H1 (cell line): Measurements from ENCODE around the gene SOST. TPM values are rescaled to one million over a fixed set of nuclear protein-coding genes. Genes with fewer than 3 reads are reported as not detected.

ENCODE experiments used
- ATF2 ChIP-seq: IDR thresholded peaks from 2 replicates; pipeline ENCODE4 v1.6.1; 2012; ENCODE audit warnings: low read length, inconsistent platforms
- BACH1 ChIP-seq: IDR thresholded peaks from 2 replicates; pipeline ENCODE4 v1.6.1; 2012; ENCODE audit warnings: low read length, improper control_type of control experiment
- CHD7 ChIP-seq: fragments of 300-600 bp; sonication (generic); IDR thresholded peaks from 2 replicates; pipeline ENCODE4 v1.7.1; 2012; ENCODE audit warnings: low read length, moderate library complexity, mild to moderate bottlenecking, inconsistent platforms; ENCODE audit not compliant: insufficient replicate concordance
- CTBP2 ChIP-seq: IDR thresholded peaks from 2 replicates; pipeline ENCODE4 v1.7.0; 2011; ENCODE audit warnings: borderline replicate concordance, mild to moderate bottlenecking, moderate library complexity, mixed read lengths, low read length; ENCODE audit not compliant: insufficient read depth, insufficient read length
- EP300 ChIP-seq, 2 experiments: IDR thresholded peaks; 1 replicate in 1 of 2; 2 replicates in 1 of 2; pipeline ENCODE4 v1.6.1; 2011 to 2012; ENCODE audit warnings: low read depth in 2 of 2, low read length in 2 of 2, mild to moderate bottlenecking in 2 of 2, borderline replicate concordance in 1 of 2, inconsistent platforms in 1 of 2, moderate library complexity in 1 of 2
- KDM1A ChIP-seq: fragments of 200-600, 300-600 bp; sonication (generic); IDR thresholded peaks from 2 replicates; pipeline ENCODE4 v1.7.1; 2016; ENCODE audit warnings: mild to moderate bottlenecking, low read length, borderline replicate concordance
- SP1 ChIP-seq: IDR thresholded peaks from 2 replicates; pipeline ENCODE4 v1.6.1; 2011; ENCODE audit warnings: low read depth, low read length
- SRF ChIP-seq: IDR thresholded peaks from 2 replicates; pipeline ENCODE4 v1.6.1; 2011; ENCODE audit warnings: mild to moderate bottlenecking, low read depth, low read length, moderate library complexity
- TAF7 ChIP-seq: optimal IDR thresholded peaks from 2 replicates; pipeline ENCODE3; 2011; ENCODE audit warnings: low read depth, mild to moderate bottlenecking, inconsistent platforms, low read length, moderate library complexity, borderline replicate concordance
- YY1 ChIP-seq: IDR thresholded peaks from 2 replicates; pipeline ENCODE4 v1.6.1; 2011; ENCODE audit warnings: low read depth, mild to moderate bottlenecking, low read length
- polyA plus RNA-seq, 7 experiments: library from polyadenylated mRNA; depleted of rRNA in 3 of 7; stranded (reverse) in 5 of 7; unstranded in 2 of 7; fragments of >200 nt in 5 of 7; fragments of 200-250 nt in 2 of 7; gene quantifications; 1 replicate in 5 of 7; 2 replicates in 1 of 7; 4 replicates in 1 of 7; pipeline versions ENCODE4 v1.2.1 to v1.2.3, GENCODE V29; 2011 to 2013; ENCODE audit warnings: missing spikeins in 2 of 7, mixed read lengths in 2 of 7
- total RNA-seq: library from RNA; stranded (reverse); fragmentation: NEBNext Ultra II Directional; extraction: Animal tissue kit (Norgen Biotek cat#: 25700); gene quantifications from 2 replicates; pipeline ENCODE4 v1.2.1, GENCODE V29; 2021

SOST gene
- total and polyA plus RNA-seq, 2 of the 8 experiments (the other 6 are each of a cell fraction or from before 2014, with no cell fraction given) = 0.08 TPM; not detected in 1

- TF ChIP-seq CHD7 = no peak
- TF ChIP-seq SRF = peak; percentile 89
- TF ChIP-seq TAF7 = no peak
- TF ChIP-seq SP1 = 0 out of 2 replicates have a peak, but pooled peaks have one; percentile 19
- TF ChIP-seq KDM1A = no peak
- no peak for TF ChIP-seq EP300 (IDR thresholded peaks at IDR 0.05; ENCODE audit: borderline replicate concordance in 1 of 2, low read depth in 2 of 2, low read length in 2 of 2)
- TF ChIP-seq YY1 = 0 out of 2 replicates have a peak, but pooled peaks have one; percentile 31
- TF ChIP-seq CTBP2 = no peak
- no peak for TF ChIP-seq ATF2
- no peak for TF ChIP-seq BACH1
These were observed 33.0 kb upstream of the SOST start (continued) for GRCh38 chr17:43791589-43791988.
